SU-DHL-6 (cell line): ENCODE data around the gene DNAJC12.

Experiments used
- EZH2phosphoT487 ChIP-seq: fragments of 200-600 bp; sonication (generic), shearing (Covaris generic); conservative IDR thresholded peaks from 2 replicates; pipeline ENCODE4 v1.6.1; 2018; ENCODE audit warnings: mild to moderate bottlenecking, antibody characterized with exemption, low read length, moderate library complexity, mixed read lengths
- TF ChIP-seq, protein P1 (sequence below): fragments of 200-600 bp; sonication (generic); IDR thresholded peaks from one replicate; pipeline ENCODE4 v1.5.1; 2017; ENCODE audit warnings: antibody characterized with exemption, mild to moderate bottlenecking, low read length, moderate library complexity; ENCODE audit not compliant: insufficient read depth, poor library complexity, severe bottlenecking

DNA sequence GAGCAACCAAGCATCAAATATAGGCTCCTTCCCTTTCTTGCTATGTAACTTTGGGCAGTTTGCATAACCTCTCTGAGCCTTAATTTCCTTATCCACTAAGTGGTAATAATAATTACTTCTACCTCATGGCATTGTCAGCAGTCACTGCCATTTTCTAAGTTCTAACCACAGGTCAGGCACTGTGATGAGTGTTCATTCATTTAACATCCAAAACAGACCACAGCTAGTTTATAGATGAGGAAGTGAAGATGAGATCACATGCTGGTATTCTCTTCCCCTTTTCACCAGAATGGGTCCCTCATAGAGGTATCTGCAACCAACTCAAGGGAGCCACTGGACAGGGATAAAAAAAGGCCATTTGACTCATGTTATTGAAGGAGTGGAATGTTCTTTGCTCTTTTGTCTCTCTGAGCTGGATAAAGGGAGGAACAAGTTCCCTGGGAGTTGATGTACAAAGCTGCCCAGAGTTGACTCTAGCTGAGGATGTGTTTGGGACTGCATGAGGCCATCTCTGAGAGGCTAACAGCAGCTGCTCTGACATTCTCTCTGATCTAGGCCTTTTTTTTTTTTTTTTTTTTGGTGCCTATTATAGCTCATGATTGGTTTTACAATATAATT, 65.0 kb downstream of the DNAJC12 start:
- TF ChIP-seq, protein P1, sequence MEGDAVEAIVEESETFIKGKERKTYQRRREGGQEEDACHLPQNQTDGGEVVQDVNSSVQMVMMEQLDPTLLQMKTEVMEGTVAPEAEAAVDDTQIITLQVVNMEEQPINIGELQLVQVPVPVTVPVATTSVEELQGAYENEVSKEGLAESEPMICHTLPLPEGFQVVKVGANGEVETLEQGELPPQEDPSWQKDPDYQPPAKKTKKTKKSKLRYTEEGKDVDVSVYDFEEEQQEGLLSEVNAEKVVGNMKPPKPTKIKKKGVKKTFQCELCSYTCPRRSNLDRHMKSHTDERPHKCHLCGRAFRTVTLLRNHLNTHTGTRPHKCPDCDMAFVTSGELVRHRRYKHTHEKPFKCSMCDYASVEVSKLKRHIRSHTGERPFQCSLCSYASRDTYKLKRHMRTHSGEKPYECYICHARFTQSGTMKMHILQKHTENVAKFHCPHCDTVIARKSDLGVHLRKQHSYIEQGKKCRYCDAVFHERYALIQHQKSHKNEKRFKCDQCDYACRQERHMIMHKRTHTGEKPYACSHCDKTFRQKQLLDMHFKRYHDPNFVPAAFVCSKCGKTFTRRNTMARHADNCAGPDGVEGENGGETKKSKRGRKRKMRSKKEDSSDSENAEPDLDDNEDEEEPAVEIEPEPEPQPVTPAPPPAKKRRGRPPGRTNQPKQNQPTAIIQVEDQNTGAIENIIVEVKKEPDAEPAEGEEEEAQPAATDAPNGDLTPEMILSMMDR: no peak
- no peak for TF ChIP-seq EZH2phosphoT487
